ENCODE data around the gene EDC4.
"Not testable (repeated sequence)": the region's sequence is repeated elsewhere in the genome, so short reads cannot be mapped to it uniquely, and the experiment has no call there.

The EDC4 gene

DNA sequence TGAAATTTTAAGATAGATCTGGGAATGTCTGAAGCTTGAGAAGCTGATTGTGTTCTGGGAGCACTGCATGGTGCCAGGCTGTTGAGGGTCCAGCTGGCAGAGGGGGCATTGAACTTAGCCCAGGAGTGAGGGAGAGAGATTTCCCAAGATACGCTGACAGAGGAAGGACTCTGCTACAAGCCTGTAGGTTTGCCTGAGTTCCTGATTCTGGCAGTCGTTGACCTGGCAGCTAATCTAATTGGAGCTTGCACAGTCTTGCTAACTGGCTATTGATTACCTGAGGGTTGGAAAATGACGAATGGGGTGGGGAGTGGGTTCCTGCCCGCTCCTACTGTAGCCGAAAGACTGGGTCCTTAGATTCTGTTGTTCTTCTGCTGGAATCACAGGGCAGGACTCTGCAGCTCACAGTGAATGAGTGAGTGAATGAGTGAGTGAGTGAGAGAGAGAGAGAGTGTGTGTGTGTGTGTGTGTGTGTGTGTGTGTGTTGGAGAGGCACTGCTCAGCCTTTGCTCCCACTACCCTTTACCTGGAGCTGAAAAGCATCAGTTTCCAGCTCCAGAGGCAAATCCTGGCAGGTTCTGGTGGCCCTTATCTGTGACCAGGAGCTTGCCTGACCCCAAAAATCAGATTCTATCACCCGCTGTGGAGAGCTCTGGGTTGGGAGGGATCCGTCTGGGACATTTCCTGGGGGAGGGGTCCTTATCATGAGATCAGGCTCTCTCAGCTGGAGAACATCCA lies 42.1 kb downstream of the EDC4 start:
- no peak for DNase-seq (ENCODE audit: low spot score)
- in situ Hi-C loops (cut with MboI; ENCODE audit: low sequenced_read_pairs, unreplicated experiment), result no loop called here
- TF ChIP-seq, protein P1, sequence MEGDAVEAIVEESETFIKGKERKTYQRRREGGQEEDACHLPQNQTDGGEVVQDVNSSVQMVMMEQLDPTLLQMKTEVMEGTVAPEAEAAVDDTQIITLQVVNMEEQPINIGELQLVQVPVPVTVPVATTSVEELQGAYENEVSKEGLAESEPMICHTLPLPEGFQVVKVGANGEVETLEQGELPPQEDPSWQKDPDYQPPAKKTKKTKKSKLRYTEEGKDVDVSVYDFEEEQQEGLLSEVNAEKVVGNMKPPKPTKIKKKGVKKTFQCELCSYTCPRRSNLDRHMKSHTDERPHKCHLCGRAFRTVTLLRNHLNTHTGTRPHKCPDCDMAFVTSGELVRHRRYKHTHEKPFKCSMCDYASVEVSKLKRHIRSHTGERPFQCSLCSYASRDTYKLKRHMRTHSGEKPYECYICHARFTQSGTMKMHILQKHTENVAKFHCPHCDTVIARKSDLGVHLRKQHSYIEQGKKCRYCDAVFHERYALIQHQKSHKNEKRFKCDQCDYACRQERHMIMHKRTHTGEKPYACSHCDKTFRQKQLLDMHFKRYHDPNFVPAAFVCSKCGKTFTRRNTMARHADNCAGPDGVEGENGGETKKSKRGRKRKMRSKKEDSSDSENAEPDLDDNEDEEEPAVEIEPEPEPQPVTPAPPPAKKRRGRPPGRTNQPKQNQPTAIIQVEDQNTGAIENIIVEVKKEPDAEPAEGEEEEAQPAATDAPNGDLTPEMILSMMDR (IDR thresholded peaks at IDR 0.05; ENCODE audit: borderline replicate concordance, control extremely low read depth, extremely low read depth, insufficient read depth, missing control alignments), result no peak

DNA sequence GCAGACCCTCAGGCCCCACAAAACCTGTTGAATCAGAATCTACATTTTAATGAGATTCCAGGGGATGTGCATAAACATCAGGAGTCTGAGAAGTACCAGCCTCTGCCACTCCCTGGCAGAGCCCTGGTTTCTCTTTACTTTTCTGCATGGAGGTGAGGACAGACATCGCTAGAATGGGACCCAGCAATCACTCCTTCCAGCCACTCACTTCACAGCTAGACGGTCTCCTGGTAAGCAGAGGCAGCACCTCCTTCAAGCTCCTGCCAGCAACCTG lies 42.6 kb downstream of the EDC4 start:
- in situ Hi-C loops (cut with MboI; ENCODE audit: low sequenced_read_pairs, unreplicated experiment); DNase-seq (ENCODE audit: low spot score): not testable (repeated sequence)

DNA sequence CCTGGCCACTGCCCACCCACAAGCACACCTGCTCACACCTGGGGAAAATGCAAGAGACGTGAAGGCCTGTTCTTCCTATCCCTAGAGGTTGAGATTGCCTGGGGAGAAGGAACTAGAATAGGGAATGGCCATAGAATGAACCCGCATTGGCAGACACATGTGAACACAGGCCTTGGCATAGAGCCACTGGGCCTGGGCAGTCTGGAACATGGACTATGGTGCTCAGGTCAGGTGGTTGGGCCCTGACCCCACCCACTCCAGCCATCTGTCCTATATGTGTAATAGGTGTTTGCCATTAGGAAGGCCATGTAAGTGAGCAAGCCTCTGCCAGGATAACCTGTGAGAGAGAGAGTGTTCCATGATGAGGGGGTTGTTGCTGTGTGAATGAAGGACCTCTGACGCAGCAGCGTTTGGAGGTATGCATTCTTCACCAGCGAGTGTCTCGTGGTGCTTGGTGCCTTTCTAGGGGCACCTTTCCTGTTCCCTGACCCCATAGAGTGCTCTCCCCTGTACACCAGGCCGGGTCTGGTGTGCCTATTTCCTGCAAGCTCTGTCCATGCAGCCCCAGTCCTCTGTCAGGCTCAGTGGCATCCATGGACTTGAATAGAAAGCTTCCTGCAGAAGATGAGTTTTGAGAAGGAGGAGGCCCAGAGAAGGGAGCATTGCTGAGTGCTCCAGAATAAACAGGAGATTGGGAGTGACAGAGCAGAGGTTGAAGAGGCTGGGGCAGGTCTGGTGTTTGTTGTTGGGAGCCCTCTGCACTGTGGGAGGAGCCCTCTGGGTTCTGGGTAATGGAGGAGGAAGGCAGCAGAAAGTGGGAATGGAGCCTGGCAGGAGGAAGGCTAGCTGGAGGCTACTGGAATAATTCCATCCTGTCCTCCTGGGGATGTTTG lies 43.2 kb downstream of the EDC4 start:
- no peak for DNase-seq (ENCODE audit: low spot score)

DNA sequence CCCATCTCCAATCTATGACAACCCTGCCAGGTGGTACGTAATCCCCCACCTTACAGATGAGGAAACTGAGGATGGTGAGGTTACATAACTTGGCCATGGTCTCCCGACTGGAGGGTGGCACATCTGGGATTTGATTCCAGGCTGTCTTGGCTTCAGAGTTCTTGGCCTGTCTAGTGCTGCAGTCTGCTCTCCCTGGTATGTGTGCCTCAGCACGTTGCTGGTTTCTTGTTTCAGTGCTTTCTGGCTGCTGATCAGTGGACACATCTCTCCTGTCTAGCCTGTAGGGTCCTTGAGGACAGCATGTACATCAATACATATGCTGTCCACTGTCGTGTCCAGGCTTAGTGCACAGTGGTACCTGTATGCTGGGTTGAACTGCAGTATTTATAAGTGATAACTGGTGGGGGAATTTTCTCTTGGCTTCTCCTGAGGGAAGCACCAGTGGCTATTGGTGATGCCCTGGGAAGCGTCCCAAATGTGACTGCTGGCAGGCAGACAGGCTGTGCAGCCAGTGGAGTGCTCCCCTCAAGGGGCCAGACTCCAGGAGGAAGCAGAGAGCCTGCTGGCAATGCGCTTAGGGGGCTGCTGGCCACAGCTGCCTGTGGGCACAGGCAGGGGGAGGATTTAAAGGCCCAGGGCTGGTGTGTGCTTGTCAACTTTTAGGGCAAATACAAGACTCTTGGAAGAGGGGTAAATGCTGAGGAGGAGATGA lies 44.4 kb downstream of the EDC4 start:
- TF ChIP-seq, protein P1 (IDR thresholded peaks at IDR 0.05; ENCODE audit: borderline replicate concordance, control extremely low read depth, extremely low read depth, insufficient read depth, missing control alignments), result no peak
- in situ Hi-C loops (cut with MboI; ENCODE audit: low sequenced_read_pairs, unreplicated experiment), result no loop called here
- DNase-seq (ENCODE audit: low spot score), result no peak

More for the DNA sequence above, 43.2 kb downstream of the EDC4 start:
- TF ChIP-seq, protein P1 (IDR thresholded peaks at IDR 0.05; ENCODE audit: borderline replicate concordance, control extremely low read depth, extremely low read depth, insufficient read depth, missing control alignments), result no peak
- in situ Hi-C loops (cut with MboI; ENCODE audit: low sequenced_read_pairs, unreplicated experiment), result no loop called here

DNA sequence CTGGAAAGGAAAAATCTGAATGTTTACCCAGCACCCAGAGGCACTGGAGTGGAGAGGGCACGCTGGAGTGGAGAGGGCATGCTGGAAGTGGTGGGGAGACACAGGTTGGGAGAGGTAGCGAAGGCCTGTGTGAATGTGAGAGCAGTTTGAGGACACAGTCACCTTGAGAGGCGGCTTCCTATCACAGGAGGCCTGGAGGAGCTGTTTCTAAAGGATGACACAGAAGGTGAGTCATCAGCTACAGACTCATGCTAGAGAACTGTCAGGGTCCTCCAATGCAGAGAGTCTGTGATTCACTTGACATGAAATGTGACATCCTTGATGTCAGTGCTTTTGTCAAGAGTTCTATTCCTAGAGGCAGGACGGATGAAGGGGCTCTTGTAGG lies 45.0 kb downstream of the EDC4 start:
- no peak for DNase-seq (ENCODE audit: low spot score)
- TF ChIP-seq, protein P1 (IDR thresholded peaks at IDR 0.05; ENCODE audit: borderline replicate concordance, control extremely low read depth, extremely low read depth, insufficient read depth, missing control alignments), result no peak
- in situ Hi-C loops (cut with MboI; ENCODE audit: low sequenced_read_pairs, unreplicated experiment), result no loop called here

DNA sequence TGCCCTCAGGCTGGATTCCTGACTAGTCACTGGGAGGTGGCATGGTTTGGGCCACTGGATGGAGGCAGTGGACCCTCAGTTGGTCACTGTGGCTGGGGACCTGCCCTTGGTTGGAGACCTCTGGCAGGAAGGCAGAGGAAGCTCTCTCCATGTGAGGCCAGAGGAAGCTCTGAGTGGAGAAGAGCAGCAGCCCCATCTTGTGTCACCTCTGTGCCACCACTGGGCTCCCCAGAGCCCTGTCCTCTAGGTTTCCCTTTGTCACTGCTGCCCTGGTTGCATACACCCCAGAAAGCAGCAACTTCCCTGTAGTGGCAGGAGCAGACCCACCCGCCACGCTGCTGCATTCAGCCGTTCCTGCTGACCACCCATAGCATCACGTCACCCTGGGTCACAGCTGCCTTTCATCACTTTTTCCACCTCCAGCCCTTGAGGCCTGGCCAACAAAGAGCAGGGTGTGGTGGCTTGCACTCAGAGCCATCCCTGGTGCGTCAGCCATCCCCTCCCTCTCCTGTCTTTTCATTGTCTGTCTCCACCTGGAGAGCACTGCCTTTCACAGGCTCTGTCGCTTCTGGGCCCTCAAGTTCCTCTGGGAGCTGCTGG lies 46.9 kb downstream of the EDC4 start:
- DNase-seq (ENCODE audit: low spot score), result no peak
- TF ChIP-seq, protein P1 (IDR thresholded peaks at IDR 0.05; ENCODE audit: borderline replicate concordance, control extremely low read depth, extremely low read depth, insufficient read depth, missing control alignments), result no peak
- in situ Hi-C loops (cut with MboI; ENCODE audit: low sequenced_read_pairs, unreplicated experiment), result loop anchor here (10.0 kb wide), 1 partner anchor 245 kb away; no protein-coding TSS in a partner anchor

Data from GM13976 (cell line).